Measurements from ENCODE around the gene FYTTD1.

FYTTD1 gene

DNA sequence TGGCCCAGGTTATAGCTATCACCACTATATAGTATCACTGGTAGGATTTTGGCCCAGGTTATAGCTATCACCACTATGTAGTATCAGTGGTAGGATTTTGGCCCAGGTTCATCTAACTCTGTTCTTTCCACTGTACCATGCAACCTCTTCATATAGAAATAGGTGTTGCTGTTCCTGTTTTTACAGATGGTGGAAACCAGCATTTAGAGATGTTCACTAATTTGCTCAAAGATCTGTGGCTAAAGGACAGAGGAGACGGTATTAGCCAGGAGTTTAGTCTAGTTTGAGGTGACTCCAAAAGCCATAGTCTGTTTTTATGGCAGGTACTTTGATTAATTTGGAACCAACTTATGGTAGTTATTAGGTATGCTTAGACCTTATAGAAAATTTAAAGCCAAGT lies 44.4 kb downstream of the FYTTD1 start:
- no peak for DNase-seq

DNA sequence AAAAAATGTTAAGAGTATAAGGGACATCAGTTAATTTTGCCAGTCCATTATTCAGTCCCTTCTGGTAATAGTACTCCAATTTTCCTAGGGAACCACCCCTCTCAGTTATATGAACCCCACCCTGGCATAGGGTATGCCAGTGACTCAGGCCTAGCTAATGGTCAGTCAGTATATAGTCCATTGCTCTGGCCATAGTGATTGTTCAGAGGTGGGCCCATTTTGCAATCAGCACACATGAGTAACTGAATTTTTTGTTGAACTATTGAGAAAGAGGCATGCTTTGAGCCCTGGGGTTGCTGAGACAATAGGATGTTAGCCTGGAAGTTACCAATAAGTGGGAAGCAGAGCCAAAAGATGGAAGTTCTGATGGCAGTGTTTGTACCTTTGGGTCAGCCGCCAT lies 45.5 kb downstream of the FYTTD1 start:
- DNase-seq = no peak

DNA sequence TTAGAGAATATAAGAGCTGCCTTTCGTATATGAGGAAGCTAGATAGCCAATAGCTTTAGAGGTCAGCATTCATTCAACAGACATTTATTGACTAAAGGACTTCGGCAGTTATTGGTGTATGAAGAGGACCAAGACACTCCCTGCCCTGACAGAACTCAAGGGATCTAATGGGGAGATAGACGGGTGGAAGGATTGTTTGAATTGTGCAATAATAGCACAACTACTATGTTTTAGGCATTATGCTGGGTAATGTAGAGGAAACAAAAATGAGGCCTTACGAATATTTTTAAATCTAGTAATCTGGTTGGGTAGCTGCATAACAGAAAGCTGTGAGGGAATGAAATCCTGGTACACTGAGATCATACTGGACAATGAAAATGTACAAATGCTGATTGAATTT lies 46.4 kb downstream of the FYTTD1 start:
- no peak for DNase-seq

DNA sequence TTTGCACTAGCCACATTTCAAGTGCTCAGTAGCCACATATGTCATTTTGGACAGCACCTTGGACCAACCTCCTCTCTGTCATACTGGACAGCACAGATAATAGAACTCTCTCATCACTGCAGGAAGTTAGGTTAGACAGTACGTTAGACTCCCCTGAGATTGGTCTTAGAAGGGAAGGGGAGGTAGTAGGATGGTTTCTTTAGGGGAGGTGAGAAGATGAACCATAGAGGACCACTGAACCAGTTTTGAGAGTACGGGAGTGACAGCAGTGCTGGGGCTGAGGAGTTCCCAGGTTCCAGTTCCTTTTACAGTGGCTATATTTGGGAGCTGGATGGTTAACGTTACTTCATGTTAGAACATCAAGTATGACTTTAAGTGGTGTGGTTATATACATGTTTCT lies 49.2 kb downstream of the FYTTD1 start:
- DNase-seq = no peak

DNA sequence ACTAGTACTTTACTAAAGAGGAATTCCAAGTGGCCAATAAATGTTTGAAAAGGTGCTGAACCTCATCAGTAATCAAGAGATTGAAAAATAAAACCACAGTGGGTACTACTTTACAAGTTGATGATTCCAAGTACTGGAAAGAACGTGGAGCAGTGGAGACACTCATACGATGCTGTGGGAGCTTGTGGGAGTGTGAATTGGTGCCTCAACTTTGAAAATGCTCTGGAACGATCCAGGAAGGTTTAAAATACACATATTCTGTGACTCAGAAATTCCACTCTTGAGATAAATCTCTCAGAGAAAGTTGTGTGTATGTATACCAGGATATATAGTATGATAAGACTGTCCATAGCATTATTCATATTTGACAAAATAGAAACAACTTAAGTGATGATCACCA lies 50.7 kb downstream of the FYTTD1 start:
- DNase-seq = no peak

DNA sequence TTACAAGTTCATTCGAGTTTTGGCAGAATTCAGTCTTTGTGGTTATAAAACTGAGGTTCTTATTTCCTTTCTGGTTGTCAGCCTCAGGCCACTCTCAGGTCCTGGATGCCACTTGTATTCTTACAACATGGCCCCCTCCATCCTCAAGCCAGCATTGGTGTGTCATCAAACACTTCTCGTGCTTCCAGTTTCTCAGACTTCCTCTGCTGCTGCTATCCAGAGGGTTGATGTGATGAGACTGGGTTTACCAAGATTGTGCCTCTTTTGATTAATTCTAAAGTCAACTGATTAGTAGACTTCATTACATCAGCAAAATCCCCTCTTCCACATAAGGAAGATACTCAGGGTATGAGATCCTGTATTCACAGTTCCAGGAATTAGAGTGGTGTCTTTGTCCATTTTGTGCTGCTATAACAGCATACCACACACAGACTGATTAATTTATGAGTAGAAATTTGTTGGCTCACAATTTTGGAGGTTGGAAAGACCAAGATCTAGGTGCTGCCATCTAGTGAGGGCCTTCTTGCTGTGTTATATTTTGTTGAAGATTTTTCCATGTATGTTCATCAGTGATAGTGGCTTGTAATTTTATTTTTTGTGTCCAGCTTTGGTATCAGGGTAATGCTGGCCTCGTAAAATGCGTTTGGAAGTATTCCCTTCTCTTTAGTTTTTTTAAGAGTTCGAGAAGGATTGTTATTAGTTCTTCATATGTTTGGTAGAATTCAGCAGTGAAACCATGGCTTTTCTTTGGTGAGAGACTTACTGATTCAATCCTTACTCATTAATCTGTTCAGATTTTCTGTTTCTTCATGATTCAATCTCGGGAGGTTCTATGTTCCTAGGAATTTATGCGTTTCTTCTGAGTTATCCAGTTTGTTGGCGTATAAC lies 52.5 kb downstream of the FYTTD1 start:
- DNase-seq = no peak

DNA sequence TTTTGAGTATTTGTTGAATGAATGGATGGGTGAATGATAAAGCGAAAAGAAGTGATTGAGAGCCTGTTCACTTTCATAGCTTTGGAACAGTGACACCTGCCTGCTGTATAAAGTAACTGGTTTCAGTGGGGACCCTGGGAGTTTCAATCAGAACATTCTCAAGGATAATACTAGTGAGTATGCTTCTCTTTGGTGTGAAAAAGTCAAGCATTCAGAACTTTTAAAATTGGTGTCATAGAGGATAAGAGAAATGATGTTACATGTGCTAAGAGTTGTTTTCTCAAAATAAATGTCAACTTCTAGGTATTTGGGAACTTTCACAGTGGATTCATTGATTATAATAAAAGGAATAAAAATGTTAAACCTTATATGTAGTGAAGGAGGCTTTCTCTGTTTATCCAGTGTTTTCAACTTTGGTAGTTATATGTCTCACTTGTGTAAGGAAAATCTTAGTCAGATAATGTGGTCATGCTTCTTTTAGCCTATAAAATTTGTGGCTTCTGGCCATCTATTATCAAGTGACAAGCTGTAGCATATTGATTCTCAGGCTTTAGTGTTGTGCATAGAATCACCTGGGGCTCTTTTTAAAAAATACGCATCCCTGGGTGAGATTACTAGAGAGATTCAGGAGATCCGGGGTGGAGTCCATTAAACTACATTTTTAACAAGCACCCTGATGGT lies 53.2 kb downstream of the FYTTD1 start:
- no peak for DNase-seq

DNA sequence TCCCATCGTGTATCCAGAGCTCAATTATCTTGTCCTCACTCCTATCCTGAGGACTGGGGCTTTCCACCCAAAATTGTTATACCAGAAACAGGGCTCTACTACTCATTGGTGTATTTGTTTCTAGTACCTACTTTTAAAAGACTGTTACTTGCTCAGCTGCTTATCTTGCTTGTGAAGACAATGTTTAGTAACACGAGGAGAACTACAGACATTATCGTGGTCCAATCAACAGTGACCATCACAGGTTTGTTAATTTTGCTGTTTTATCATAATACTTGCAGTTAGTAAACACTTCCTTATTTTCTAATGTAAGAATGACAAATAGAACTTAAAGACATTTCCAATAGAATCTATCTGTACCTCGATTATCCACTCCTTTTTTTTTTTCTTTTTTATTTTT lies 54.8 kb downstream of the FYTTD1 start:
- DNase-seq = no peak

DNA sequence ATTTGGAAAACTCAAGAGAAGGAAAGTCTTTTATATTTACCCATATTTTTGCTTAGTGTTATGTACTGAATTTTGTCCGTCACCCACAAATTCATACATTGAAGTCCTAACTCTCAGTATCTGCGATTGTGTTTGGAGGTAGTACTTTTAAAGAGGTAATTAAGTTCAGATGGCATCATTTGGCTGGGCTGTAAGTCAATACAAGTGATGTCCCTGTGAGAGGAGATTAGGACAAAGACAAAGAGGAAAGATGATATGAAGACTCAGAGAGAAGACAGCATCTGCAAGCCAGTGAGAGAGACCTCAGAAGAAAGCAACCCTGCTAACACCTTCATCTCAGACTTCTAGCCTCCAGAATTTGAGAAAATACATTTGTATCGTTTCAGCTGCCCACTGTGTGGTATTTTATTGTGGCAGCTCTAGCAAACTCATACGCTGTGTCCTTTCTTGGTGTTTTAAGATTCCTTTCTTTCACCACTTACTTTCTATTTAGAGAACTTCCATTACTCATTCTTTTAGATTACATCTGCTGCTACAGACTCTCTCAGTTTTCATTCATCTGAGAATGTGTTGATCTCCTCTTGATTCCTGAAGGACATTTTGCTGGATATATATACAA lies 58.4 kb downstream of the FYTTD1 start:
- no peak for DNase-seq

DNA sequence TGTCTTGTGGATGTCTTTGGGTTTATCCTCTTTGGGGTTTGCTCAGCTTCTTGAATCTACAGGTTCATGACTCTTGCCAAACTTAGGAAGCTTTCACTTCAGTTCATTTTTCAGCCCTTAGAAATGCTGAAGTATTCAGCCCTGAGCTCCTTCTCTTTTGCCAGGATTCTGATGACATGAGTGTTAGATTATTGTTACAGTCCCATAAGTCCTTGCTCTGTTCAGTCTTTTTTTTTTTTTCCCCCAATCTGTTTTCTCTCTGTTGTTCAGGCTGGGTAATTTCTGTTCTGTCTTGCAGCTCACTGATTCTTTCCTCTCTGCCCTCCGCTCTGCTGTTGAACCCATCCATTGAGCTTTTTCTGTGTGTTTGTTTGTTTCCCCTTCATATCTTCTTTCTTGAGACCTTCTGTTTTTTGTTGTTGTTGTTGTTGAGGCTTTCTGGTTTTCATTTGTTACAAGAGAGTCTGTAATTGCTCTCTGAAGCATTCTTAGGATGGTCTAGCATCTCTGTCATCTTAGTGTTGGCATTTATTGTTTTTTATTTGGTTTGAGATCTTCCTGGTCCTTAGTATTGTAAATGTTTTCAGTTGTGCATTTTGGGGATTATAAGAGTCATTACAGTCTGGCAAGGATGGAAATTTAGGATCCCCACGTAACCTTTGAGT lies 59.8 kb downstream of the FYTTD1 start:
- no peak for DNase-seq

DNA sequence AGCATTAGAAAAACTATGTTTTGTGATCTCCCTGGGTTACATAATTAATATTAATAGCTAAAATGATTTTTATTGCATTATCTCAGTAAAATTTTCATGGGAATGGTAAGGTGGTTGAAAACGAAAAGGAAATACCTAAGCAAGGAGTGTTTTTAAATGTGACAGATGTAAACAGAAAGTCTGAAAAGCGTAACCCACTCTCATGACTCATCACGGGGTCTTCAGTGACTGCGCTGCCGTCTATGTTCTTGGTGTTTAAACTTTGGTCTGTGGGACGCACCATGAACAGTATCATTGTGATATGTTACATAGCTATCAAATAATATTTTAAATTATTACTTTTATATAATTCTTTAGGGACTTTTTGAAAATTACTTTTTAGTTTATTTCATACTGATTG lies 61.2 kb downstream of the FYTTD1 start:
- no peak for DNase-seq

DNA sequence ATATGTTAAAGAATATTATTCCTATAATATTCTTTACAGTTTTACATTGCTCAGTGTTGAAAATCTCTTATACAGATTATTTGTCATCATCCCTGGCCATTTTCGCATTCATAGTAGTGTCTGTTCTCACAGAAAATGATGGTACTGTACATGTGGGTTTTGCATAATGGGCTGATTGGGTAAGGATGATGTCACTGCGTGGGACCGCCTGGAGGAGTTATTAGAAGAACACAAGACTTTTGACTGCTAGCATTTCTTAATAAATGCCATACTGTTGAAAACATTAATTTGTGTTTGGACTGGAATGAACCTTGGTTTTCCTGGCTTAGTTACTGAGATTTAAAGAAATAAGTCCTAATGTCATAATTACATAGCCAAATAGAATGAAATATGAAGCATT lies 61.7 kb downstream of the FYTTD1 start:
- no peak for DNase-seq

DNA sequence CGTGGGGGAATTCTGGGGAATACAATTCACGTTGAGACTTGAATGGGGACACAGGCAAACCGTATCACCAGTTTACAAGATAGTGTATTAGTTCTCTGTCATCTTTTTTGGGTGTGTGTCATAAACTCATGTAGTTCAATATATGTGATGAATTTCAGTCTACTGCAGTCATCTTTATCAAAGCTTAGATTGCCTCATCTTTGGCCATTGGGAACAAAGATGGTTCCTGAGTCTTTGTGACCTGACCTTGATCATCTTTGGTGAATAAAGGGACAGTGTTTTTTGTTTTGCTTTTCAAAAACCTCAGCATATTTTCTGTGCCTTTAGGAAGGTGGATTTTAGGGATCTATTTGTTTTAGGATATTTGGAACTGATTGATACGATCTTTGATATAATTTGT lies 64.7 kb downstream of the FYTTD1 start:
- no peak for DNase-seq

DNA sequence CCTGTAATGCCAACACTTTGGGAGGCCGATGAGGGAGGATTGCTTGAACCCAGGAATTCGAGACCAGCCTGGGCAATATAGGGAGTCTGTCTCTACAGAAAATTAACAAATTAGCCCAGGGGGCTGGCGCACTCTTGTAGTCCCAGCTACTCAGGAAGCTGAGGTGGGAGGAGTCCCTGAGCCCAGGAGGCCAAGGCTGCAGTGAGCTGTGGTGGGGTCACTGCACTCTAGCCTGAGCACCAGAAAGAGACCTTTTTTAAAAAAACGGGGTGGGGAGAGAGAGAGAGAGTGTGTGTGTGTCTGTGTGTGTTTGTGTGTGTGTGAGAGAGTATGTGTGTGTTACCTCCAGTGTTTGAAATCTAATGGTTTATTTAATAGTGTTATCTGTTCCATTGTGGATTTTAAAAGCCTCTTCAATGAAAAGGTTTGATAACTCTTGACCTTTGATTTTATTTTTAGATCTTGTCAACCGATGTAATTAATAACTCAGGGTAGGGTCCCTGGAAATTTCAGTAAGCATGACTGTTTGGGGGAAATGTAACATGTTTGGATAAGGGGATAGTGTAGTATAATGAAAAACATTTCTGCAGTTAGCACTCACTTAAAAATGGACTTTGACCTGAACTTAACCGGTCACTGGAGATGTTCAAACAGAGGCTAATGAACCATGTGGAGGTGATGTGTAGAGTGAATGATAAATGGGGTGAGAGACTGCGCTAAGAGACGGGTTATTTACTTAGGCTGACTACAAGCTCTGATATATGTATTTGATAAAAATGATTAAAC lies 71.1 kb downstream of the FYTTD1 start:
- no peak for DNase-seq

DNA sequence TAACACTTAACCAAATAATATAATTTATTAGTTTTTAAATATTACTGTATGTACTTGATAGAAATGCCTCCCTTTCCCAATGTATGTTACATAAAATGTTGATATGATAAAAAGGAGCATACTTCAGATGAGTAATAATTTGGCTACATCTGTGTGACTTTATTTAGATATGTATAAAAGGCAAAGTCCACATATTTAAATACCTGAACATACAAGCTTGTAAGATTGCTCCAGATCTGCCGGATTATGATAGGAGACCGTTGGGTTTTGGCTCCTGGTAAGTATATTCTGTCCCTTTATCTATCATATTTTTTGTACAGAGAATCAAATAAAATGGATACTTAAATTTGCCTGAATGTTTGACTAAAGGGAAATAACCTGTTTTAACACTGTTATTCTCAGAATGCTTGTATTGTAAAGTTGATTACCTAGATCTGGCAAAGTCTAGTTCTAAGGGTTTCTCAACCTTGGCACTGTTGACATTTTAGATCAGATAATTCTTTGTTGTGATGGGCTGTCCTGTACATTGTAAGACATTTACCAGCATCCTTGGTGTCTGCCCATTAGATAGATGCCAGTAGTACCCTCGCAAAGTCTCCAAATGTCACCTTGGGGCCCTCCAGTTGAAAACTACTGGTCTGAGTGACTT lies 79.8 kb downstream of the FYTTD1 start:
- no peak for DNase-seq

DNA sequence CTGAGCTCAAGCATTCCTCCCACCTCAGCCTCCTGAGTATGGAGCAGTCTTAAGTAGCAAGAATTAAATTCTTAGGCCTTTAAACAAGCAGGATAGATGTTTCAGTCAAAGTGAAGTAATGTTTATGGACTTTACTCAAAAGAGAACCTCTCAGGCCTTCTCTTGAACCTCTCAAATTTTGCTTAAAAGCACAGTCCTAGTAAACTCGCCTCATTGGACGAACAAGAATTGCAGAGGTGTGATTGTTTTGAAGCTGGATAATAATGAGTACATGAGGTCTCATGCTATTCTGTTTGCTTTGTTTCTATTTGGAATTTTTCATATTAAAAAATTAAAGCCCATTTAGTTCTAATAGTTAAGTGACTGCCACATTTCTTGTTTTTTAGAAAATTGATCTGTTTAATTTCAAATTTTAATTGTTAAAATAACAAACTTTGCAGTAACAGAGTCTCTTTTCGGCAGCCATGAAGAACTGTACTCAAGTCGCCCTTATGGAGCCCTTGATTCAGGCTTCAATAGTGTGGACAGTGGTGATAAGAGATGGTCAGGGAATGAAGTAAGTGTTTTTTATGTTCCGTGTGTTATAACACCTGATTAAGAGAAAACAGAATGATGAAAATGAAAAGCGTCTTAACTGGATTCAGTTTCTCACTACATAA lies 80.8 kb downstream of the FYTTD1 start:
- DNase-seq = no peak

DNA sequence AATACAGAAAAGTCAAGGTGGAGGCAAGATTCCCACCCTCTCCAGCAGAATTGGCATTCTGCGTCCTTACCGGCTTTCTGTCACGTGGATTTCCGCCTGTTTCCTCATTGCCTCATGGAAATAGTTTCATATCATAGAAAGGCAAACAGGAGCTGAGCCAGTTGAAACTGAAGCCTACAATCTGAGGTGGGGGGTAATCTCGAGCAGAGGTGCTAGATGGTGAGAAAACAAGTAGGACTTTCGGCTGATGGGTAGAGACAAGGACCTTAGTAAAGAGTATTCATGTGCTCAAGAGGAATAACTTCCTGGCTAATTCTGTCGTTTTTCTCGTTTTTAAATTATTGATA lies 81.3 kb downstream of the FYTTD1 start:
- no peak for DNase-seq

DNA sequence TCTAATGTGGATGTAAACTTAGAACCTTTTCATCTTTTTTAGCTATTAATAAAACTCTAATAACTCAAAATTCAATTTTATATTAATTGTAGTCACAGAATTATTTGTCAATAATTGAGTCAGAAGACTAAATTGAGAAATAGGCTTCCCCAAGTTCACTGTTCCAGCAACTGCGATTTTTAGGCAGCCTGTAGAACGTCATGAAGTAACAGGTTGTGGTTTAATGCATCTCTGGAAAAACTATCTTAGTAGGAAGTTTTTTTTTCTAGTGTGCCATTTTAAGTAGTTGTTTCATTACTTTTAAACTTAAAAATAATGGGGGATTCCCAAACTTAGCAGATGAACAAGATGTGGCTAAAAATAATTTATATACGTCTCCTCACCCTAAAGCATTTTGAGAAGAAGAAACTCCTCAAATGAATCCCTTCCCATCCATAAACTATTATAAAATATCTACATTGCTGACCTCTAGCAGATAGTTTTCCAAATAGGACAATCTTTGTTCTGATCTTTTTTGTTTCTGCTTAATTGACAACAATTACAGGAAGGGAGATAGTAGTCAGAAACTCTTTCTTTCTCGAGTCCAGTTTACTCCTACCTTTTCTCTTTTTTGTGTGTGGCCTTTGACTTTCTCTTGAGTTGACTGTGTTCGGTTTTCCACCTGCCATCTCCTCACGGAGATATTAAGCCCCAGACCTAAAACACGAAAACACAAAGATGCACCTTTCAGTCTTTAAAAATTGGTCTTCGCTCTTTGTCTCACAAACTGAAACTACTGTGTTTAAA lies 84.4 kb downstream of the FYTTD1 start:
- DNase-seq = no peak

DNA sequence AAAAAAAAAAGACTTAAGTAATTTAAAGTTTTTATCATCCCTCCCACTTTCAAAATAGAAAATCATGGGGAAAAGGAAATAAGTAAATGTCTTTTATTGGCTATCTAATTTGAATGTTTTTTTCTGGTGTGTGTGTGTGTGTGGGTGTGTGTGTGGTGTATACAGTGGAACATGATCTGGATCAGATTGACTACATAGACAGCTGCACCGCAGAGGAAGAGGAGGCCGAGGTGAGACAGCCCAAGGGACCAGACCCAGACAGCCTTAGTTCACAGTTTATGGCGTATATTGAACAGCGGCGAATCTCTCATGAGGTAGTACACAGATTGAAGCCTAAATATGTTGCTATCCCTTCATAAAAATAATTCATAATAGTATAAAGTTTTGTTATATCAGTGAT lies 85.8 kb downstream of the FYTTD1 start:
- no peak for DNase-seq

DNA sequence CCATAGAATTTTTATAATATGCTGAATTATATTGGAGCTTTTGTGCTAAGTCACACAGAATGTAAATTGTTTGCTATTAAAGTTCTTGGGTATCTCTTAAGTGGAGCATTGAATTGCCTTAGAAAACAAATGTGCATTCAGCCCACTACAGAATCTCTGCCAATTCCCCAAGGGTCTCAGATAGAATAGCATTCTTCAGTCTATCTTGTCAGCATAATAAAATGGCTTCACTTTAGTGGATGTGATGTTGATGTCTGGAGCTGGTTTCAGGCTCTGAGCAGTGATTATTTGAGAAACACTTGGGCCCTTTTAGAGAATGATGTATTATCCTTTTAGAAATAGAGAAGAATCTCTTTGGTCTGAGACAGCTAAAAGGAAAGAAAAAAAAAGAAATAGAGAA lies 86.6 kb downstream of the FYTTD1 start:
- no peak for DNase-seq
